GM12892 (cell line): ENCODE results near the gene ZNF181.

Experiments used
- POLR2A ChIP-seq: IDR thresholded peaks from 2 replicates; pipeline ENCODE4 v1.6.1; 2011; ENCODE audit warnings: low read depth, low read length, control low read depth
- POLR2AphosphoS5 ChIP-seq: IDR thresholded peaks from 2 replicates; pipeline ENCODE4 v1.6.1; 2011; ENCODE audit warnings: low read depth, low read length, control low read depth

DNA sequence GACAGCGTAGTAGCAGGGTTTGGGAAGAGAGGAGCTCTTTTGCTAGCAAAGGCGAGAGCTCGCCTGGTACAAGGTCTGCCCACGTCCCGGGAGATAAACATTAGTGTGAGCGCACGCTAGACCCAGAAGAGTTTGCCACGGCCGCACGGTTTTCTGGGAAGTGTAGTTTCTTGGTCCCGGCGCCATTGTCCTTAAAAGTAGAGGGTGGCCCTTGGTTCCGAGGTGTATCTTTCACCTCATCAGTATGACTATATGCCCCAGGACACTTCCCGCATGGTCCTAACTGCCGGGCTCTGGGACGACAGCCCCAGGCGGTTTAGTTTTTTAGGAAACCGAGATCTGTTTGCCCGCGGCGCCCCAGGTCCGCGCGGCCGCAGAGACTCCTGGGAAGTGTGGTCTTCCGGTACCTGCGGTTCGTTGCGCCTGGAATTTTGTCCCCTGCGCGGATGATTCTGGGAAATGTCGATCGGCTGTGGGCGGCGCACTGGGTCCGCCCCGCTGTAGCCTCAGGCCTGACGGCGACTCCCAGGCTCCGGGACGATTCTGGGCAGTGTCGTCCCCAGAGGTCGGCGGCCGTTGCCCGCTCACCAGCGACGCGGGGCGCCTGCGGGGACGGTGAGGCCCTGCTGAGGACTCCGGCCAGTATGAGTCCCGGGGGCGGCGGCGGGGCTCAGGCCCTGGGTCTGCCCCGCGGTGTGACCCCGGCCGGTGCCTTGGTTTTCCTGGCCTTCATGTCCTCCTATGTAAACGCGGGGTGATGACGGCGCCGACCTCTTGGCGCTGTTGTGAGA, at the start of gene ZNF181:
- TF ChIP-seq POLR2AphosphoS5 (no peak; the same call in 1 of the 2 replicates), POLR2A (peak; percentile 70; the same call in 1 of the 2 replicates)
